Tibial nerve (tissue), 4 donors: ENCODE measurements around the gene HS6ST3. TPM values are rescaled to one million over a fixed set of nuclear protein-coding genes. Genes with fewer than 3 reads are reported as not detected.

ENCODE experiments used
- DNase-seq, 2 donors: peaks; one replicate each; pipeline ENCODE4 v3.0.0-alpha.2; 2019; ENCODE audit warnings: low spot score in 2 of 2
- H3K27ac ChIP-seq, 4 donors: fragments of 200-600 bp; sonication (generic) in 3 of 4; one replicate each; pipeline ENCODE4 v1.5.1; 2017 to 2019; ENCODE audit warnings: mild to moderate bottlenecking in 1 of 4
- H3K27me3 ChIP-seq, 2 donors: fragments of 200-600 bp; sonication (generic) in 1 of 2; one replicate each; pipeline versions ENCODE4 v1.5.1 to v1.6.0; 2017 to 2019
- H3K36me3 ChIP-seq, 3 donors: fragments of 200-600 bp; sonication (generic); one replicate each; pipeline ENCODE4 v1.5.1; 2018 to 2019
- H3K4me1 ChIP-seq, 4 donors: fragments of 200-600 bp; sonication (generic) in 3 of 4; one replicate each; pipeline ENCODE4 v1.5.1; 2017 to 2019
- H3K4me3 ChIP-seq, 4 donors: fragments of 200-600 bp; sonication (generic) in 3 of 4; one replicate each; pipeline ENCODE4 v1.5.1; 2017 to 2019; ENCODE audit warnings: mild to moderate bottlenecking in 1 of 4, moderate library complexity in 1 of 4
- H3K9me3 ChIP-seq, 4 donors: fragments of 200-600 bp; sonication (generic) in 3 of 4; one replicate each; pipeline ENCODE4 v1.5.1; 2017 to 2019
- CTCF ChIP-seq, 5 experiments: fragments of 200-600 bp in 3 of 5; fragments of 450-650 bp in 2 of 5; sonication (generic) in 3 of 5; IDR thresholded peaks; one replicate each; pipeline ENCODE4 v1.5.1; 2016 to 2019; ENCODE audit warnings: antibody characterized with exemption in 5 of 5, mild to moderate bottlenecking in 3 of 5, moderate library complexity in 2 of 5
- EP300 ChIP-seq, 2 donors: sonication (generic); formaldehyde crosslinking; IDR thresholded peaks; one replicate each; pipeline ENCODE4 v1.6.1; 2017; ENCODE audit warnings: antibody characterized with exemption in 2 of 2, mild to moderate bottlenecking in 1 of 2
- POLR2A ChIP-seq, 2 donors: fragments of 450-650 bp; IDR thresholded peaks; one replicate each; pipeline ENCODE4 v1.6.1; 2017; ENCODE audit warnings: antibody characterized with exemption in 2 of 2, mild to moderate bottlenecking in 2 of 2, moderate library complexity in 2 of 2
- WGBS, 2 donors: methylation state at CpG; one replicate each; pipeline ENCODE4 v1.1.5; 2018; 5-methylcytosine and 5-hydroxymethylcytosine counted together
- total RNA-seq, 4 donors: library from RNA; depleted of rRNA; stranded (reverse); fragments of >200 nt; gene quantifications; one replicate each; pipeline ENCODE4 v1.1.0, GENCODE V29; 2016

The HS6ST3 gene
- total RNA-seq, 4 donors from 2014 or later: 0.21 to 1.1 (median 0.79) TPM

DNA sequence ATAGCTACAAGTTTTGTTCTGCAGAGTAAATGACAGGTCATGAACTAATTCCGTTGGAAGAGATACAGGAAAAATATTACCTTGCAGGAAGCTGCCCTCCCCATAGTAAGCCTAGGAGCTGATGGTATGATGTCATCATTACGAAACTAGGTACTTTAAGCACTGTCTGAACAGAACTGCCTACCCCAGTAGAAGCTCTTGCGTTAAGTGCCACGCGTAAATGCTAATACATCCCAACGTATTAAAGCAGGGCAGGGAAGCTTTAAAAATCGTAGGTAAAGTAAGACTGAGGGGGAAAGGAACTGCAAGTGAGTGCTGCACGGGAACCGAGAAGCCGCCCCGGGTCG, 37.3 kb upstream of the HS6ST3 start:
- Histone ChIP-seq H3K4me1 (peaks cover 0 to 9% (median 0%) of the 10 kb centered on the region in 4 donors), H3K27me3 (no peaks in the 10 kb centered on the region), H3K27ac (peak overlapping the region; percentile 55 to 91 (median 78)), H3K9me3 (no peaks in the 10 kb centered on the region), H3K36me3 (no peaks in the 10 kb centered on the region), H3K4me3 (peak overlapping the region; percentile 54 to 95 (median 84))
- DNase-seq: no peak
- WGBS, 2 donors: 1 to 2% methylated on average over 12 of the region's 12 CpGs
- no peak for TF ChIP-seq EP300 (IDR thresholded peaks at IDR 0.05)

DNA sequence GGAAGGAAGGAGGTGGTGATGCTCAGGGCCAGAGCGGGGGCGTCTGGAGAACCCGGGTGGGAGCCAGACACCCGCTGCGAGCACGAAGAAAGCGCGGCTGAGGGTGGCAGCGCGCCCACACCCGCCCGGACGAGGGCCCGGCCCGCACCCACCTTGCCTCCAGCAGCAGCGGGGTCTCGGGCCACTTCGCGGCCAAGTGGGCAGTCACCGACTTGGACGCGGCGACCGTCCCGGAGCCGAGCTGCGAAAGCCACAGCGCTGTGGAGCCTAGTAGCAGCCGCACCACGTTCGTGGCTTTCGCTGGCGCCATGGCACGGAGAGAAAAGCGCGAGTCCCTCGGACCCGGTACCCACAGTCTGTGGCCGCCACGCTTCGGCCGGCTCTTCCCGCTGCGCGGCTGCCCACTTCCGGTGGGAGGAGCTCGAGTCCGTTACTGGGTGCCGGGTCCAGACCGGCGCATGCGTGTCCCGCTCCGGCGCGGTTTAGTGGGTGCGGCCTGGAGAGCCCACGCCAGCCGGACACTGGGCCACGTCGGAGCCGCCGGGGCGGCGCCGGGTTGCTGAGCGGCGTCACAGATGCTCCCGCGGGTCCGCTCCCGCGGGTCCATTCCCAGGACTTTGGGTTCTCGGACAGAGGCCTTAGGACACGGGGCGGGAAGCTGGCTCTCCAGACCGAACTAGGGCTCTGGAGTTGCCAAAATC, 36.8 kb upstream of the HS6ST3 start, which contains the start of gene UGGT2:
Gene UGGT2, minus strand, starts transcription at position 399 of the 701 bp plus-strand sequence. Its CDS starts 89 bp downstream, at position 310.
- no peaks in the 10 kb centered on the region for H3K9me3 ChIP-seq
- H3K4me1 ChIP-seq: peaks cover 0 to 9% (median 0%) of the 10 kb centered on the region in 4 donors
- H3K4me3 ChIP-seq: peak within 1 kb of the TSS; percentile 54 to 95 (median 84)
- no peaks in the 10 kb centered on the region for H3K36me3 ChIP-seq
- H3K27me3 ChIP-seq: no peaks in the 10 kb centered on the region
- 0% methylated on average over 54 to 58 of the region's 77 CpGs for whole genome bisulfite sequencing, 2 donors
- peak within 1 kb of the TSS; percentile 67 to 93 (median 88) for H3K27ac ChIP-seq
- TF ChIP-seq CTCF (IDR thresholded peaks at IDR 0.05) (peak in 2 of 5 experiments; percentile 18 to 40), POLR2A (IDR thresholded peaks at IDR 0.05) (peak in 1 of 2 donors; percentile 82), EP300 (IDR thresholded peaks at IDR 0.05) (peak; percentile 84 to 88)
- DNase-seq: peak; percentile 85 to 87

GRCh38 chr13:96065849-96066248, 24.1 kb upstream of the HS6ST3 start:
- Histone ChIP-seq H3K4me3 (no peak overlapping the region), H3K27ac (no peak overlapping the region), H3K27me3 (no peaks in the 10 kb centered on the region), H3K4me1 (no peaks in the 10 kb centered on the region), H3K36me3 (no peaks in the 10 kb centered on the region), H3K9me3 (no peaks in the 10 kb centered on the region)
- TF ChIP-seq POLR2A (IDR thresholded peaks at IDR 0.05): no peak
- TF ChIP-seq EP300 (IDR thresholded peaks at IDR 0.05): no peak
- no peak for TF ChIP-seq CTCF (IDR thresholded peaks at IDR 0.05)
- WGBS, 2 donors: 81 to 90% methylated on average over 2 of the region's 2 CpGs
- DNase-seq: no peak

DNA sequence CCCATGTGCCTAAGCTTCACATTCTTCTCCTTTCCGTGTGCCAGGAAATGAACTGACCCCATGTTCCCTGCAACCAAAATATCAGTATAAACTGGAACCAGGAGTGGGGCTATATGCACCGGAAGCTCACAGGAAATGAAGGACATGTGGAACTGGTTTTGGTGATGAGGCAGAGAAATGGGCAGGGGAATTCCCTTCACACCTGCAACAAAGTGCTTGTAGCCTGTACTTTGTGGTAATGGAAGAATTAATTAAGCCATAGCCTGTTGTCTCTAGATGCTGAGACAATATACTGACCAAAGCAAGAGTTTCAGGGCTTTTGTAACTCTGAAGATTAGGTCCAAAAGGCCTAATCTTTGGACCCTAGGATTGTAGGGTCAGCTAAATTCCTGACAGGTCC, 21.2 kb upstream of the HS6ST3 start:
- Histone ChIP-seq H3K9me3 (no peaks in the 10 kb centered on the region), H3K4me3 (no peak overlapping the region), H3K27ac (no peak overlapping the region), H3K27me3 (no peaks in the 10 kb centered on the region), H3K36me3 (no peaks in the 10 kb centered on the region), H3K4me1 (no peaks in the 10 kb centered on the region)
- TF ChIP-seq POLR2A (IDR thresholded peaks at IDR 0.05) (no peak), CTCF (IDR thresholded peaks at IDR 0.05) (no peak), EP300 (IDR thresholded peaks at IDR 0.05) (no peak)
- no peak for DNase-seq
- 27 to 49% methylated on average over 2 of the region's 2 CpGs for WGBS, 2 donors

- no peaks in the 10 kb centered on the region for H3K36me3 ChIP-seq
- H3K4me3 ChIP-seq: no peak overlapping the region
- TF ChIP-seq EP300 (IDR thresholded peaks at IDR 0.05): no peak
- no peak for TF ChIP-seq POLR2A (IDR thresholded peaks at IDR 0.05)
- no peak for TF ChIP-seq CTCF (IDR thresholded peaks at IDR 0.05)
- no peaks in the 10 kb centered on the region for H3K9me3 ChIP-seq
- no peaks in the 10 kb centered on the region for H3K4me1 ChIP-seq
- no peak overlapping the region for H3K27ac ChIP-seq
- no peak for DNase-seq
- 64 to 67% methylated on average over 6 of the region's 6 CpGs for WGBS, 2 donors
- no peaks in the 10 kb centered on the region for H3K27me3 ChIP-seq
Measured at GRCh38 chr13:96071504-96071903, 18.4 kb upstream of the HS6ST3 start.
